Skeletal muscle satellite cell (primary cell): ENCODE data around the gene GALT.

Experiments
- H3K27me3 ChIP-seq: 2 replicates; pipeline ENCODE4 v1.7.0; 2013; ENCODE audit warnings: low read length; ENCODE audit not compliant: control insufficient read depth, insufficient read depth
- H3K36me3 ChIP-seq: 2 replicates; pipeline ENCODE4 v1.7.0; 2013; ENCODE audit warnings: mild to moderate bottlenecking, control low read depth, low read length; ENCODE audit not compliant: insufficient read depth
- H3K4me1 ChIP-seq: 2 replicates; pipeline ENCODE4 v1.7.0; 2013; ENCODE audit warnings: low read length; ENCODE audit not compliant: control insufficient read depth, insufficient read depth
- H3K4me2 ChIP-seq: 2 replicates; pipeline ENCODE4 v1.7.0; 2013; ENCODE audit warnings: mild to moderate bottlenecking, low read length
- H3K4me3 ChIP-seq: 2 replicates; pipeline ENCODE4 v1.7.0; 2013; ENCODE audit warnings: low read length
- H3K9ac ChIP-seq: 2 replicates; pipeline ENCODE4 v1.7.0; 2013; ENCODE audit warnings: mild to moderate bottlenecking, low read depth, low read length, moderate library complexity
- H3K9me3 ChIP-seq: replicated peaks from 2 replicates; pipeline ENCODE4 v1.7.0; 2013; ENCODE audit warnings: mild to moderate bottlenecking, control low read depth, low read length

Gene GALT

DNA sequence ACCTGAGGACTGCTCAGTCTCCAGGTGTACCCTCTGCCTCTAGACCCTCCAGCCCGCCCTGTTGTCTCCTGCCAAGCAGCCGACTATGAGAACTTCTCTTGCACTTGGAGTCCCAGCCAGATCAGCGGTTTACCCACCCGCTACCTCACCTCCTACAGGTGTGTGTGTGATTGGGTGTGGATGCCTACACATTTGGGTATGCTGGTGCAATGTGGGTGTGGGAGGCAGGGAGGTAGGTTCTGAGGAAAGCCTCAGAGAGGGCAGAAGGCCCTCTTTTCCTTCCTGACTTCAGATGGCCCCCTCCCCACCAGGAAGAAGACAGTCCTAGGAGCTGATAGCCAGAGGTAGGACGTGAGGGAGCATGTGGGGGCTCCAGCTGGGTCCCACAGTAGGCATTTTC is 10.5 kb downstream of the GALT start:
- peaks cover 29% of the 10 kb centered on the region for H3K4me1 ChIP-seq
- no peaks in the 10 kb centered on the region for H3K27me3 ChIP-seq
- H3K9ac ChIP-seq = no peak overlapping the region
- no peaks in the 10 kb centered on the region for H3K9me3 ChIP-seq
- no peak overlapping the region for H3K4me2 ChIP-seq
- no peaks in the 10 kb centered on the region for H3K36me3 ChIP-seq
- no peak overlapping the region for H3K4me3 ChIP-seq

DNA sequence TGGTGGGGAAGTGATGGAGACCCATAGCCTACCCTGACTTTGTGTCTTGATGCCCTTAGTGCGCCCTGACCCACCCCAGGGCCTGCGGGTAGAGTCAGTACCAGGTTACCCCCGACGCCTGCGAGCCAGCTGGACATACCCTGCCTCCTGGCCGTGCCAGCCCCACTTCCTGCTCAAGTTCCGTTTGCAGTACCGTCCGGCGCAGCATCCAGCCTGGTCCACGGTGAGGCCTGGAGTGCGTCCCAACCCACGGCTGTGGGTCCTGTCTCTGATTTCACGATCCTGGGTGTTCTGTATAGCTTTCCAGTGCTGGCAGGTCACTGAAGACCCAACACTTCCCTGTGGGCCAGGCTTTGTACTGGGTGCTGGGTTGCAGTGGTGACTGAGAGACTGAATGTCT is 12.0 kb downstream of the GALT start:
- Histone ChIP-seq H3K4me1 (peaks cover 15% of the 10 kb centered on the region), H3K9me3 (no peaks in the 10 kb centered on the region)

DNA sequence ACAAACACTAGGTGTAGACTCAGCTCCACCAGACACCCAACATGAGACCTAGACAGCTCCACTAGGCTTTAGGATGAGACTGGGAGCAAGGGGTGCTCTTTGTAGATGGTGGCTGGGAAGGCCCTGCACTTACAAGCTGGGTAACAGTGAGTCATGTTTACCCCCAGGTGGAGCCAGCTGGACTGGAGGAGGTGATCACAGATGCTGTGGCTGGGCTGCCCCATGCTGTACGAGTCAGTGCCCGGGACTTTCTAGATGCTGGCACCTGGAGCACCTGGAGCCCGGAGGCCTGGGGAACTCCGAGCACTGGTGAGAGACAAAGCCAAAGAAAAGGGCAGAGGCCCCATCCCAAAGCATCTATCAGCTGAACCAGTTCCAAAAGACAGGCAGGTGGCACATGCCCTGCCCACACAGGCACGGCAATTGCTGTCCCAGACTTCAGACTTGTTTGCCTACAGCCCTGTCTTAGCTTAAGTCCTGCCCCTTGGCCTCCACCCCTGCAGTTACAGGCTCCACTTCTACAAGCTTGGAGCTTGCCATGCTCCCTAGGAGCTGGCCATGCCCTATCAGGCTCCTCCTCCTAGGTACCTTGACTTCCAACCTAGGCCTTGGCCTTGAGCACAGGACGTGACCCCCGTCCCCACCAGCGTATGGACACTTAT is 13.2 kb downstream of the GALT start:
- no peak overlapping the region for H3K9ac ChIP-seq
- no peak overlapping the region for H3K4me3 ChIP-seq
- no peaks in the 10 kb centered on the region for H3K27me3 ChIP-seq
- H3K4me1 ChIP-seq = peaks cover 6% of the 10 kb centered on the region
- no peak overlapping the region for H3K4me2 ChIP-seq
- H3K36me3 ChIP-seq = no peaks in the 10 kb centered on the region
- H3K9me3 ChIP-seq = no peaks in the 10 kb centered on the region

More for the DNA sequence above, 12.0 kb downstream of the GALT start:
- Histone ChIP-seq H3K27me3 (no peaks in the 10 kb centered on the region), H3K9ac (no peak overlapping the region), H3K4me2 (no peak overlapping the region), H3K36me3 (no peaks in the 10 kb centered on the region), H3K4me3 (no peak overlapping the region)

DNA sequence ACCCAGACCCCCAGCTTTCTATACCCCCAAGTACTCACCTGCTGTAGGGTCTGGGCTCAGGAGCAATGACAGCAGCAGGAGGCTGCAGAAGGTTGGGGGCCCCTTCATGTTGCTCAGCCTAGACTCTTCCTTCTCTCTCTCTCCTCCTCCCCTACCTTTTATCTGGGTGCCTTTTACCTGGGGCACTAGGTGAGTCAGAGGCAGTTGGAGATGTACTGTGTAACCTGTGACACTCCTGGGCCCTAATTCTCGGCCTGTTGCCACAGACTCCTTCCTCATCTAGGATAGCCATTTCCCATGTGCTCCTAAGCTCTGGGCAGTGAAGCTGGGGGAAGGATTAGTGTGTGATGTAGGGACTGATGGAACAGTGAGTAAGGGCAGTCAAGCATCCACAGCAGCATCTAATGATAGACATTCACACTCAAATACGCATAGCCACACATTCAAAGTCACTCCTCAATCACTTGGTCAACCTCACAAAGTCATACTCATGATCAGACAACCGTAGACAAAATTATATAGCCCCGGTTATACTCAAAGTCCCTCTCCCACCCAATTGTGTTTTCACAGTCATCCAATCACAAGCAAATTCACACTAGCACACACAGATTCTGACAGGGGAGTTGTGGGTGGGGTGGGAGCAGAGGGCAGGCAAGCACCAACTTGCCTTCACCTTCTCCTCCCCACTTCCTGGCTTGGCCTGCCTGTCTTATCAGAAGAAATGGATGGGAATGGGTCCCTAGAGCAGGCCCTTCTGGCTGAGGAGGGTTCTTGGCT is 16.2 kb downstream of the GALT start, which contains the start of gene CCL27:
Gene CCL27, minus strand, starts transcription at position 132 of the 777 bp plus-strand sequence. Its CDS starts 24 bp downstream, at position 108.
- H3K27me3 ChIP-seq = no peaks in the 10 kb centered on the region
- no peaks in the 10 kb centered on the region for H3K9me3 ChIP-seq
- no peak within 1 kb of the TSS for H3K9ac ChIP-seq
- H3K4me3 ChIP-seq = no peak within 1 kb of the TSS
- no peak within 1 kb of the TSS for H3K4me2 ChIP-seq
- H3K4me1 ChIP-seq = peaks cover 6% of the 10 kb centered on the region
- H3K36me3 ChIP-seq = no peaks in the 10 kb centered on the region

DNA sequence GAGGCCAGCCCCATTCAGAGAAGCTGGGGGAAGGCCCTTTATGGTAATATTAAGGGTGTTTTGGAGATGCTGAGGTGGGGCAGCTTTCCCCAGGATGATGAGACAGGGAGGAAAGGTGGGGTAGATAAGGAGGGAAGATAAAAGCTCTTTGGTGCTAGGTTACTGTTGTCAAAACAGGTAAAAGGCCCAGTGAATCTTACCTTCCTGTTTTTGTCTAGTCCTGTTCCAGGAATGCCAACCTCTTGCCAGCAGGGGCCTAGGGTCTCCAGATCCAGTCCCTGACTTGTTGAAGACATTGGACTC is 16.8 kb downstream of the GALT start:
- no peaks in the 10 kb centered on the region for H3K27me3 ChIP-seq
- no peak overlapping the region for H3K9ac ChIP-seq
- H3K4me2 ChIP-seq = no peak overlapping the region
- H3K4me3 ChIP-seq = no peak overlapping the region
- no peaks in the 10 kb centered on the region for H3K9me3 ChIP-seq
- peaks cover 3% of the 10 kb centered on the region for H3K36me3 ChIP-seq
- peaks cover 6% of the 10 kb centered on the region for H3K4me1 ChIP-seq

DNA sequence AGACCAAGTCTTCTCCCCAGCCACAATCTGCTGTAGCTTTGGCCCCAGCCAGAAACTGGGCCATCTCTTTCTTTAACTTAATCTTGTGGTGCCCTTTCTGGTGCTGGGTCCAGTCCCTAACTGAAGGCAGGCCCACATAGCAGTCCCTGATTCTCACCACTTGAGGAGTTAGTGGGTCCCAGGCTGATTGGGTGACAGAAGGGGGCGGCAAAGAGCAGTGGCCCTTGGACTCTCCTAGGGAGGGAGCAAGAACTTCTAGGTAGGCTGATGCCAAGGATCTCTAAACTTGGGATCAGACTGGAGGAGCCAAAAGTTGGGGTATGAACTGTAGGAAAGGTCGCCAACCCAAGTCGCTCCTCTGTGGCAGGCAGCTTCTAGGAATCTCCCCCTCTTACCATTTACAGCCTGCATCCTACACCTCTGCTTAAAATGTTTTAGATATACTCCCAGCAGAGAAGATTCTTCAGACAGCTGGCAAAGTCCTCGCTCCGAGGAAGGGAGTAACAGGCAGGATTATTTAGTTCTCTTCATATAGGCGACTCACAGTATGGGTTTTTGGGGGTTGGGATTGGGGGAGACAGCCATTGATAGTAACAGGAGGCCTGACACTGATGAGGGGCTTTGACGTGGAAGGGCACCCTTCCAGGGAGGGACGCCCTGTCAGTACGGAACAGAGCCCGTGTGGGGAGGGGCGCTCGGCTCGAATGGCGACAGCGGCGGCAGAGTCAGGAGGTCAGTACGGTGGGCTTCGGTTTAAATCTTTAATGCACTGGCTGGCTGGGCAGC is 18.0 kb downstream of the GALT start:
- H3K4me3 ChIP-seq = peak overlapping the region; percentile 79
- no peaks in the 10 kb centered on the region for H3K9me3 ChIP-seq
- H3K4me2 ChIP-seq = peak overlapping the region; percentile 95
- H3K36me3 ChIP-seq = peaks cover 8% of the 10 kb centered on the region
- peaks cover 6% of the 10 kb centered on the region for H3K4me1 ChIP-seq
- no peaks in the 10 kb centered on the region for H3K27me3 ChIP-seq
- peak overlapping the region; percentile 85 for H3K9ac ChIP-seq

DNA sequence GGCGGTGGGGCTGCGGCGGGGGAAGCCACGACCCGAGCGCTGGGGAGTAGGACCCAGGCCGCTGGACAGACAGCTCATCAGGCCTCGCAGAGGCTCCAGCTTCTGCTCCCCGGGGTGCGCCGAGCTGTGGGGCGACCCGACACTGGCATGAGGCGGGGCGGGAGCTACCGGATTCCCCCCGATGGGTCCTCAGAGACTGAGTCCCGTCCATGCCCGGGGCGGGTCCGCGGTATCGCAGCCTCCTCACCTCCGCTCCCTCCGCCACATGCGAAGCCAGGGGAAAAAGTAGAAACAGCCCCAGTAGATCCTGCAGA is 18.5 kb downstream of the GALT start:
- no peaks in the 10 kb centered on the region for H3K9me3 ChIP-seq
- peaks cover 6% of the 10 kb centered on the region for H3K4me1 ChIP-seq
- peak overlapping the region; percentile 95 for H3K4me2 ChIP-seq
- peak overlapping the region; percentile 85 for H3K9ac ChIP-seq
- peak overlapping the region; percentile 79 for H3K4me3 ChIP-seq
- H3K36me3 ChIP-seq = peaks cover 11% of the 10 kb centered on the region
- H3K27me3 ChIP-seq = no peaks in the 10 kb centered on the region

DNA sequence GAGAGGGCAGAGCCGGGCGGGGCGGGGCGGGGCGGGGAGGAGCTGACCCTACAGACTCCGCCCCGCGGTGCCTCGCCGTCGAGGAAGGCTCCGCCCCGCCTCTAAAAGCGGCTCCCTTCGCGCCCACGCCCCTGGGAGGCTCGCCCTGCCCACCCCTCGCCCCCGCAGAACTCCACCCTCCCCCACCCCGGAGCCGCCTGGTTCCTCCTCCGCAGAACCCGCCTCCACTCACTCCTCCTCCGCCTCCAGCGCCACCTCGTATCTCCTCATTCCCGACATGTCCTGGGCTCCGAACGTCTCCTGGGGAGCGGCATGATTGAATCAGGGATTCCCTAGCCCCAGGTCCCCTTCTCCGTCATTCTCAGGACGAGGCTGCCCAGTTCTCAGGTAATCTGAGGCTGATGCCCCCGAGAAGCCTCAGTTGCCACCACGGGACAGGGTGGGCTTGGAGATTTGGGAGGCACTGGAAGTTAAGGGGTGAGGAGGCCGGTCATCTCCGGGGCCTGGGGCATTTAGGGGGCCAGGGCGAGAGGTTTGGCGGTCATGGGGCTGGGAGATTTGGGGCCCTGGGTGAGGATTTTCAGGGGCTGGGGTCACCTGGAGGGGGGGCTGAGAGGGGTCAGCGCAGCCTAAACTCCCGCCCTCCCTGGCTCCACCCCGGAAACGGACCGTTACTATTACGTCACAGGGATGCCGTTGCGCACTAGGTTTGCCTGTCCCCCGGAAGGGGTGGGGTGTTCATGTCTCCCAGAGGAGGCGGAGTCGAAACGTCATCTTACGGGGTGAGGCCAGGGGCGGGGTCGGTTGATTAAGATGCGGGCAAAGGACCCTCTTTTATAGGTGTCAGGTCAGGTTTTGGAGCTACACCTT is 19.1 kb downstream of the GALT start:
- H3K4me2 ChIP-seq = peak overlapping the region; percentile 95
- H3K9me3 ChIP-seq = no peaks in the 10 kb centered on the region
- peaks cover 6% of the 10 kb centered on the region for H3K4me1 ChIP-seq
- no peaks in the 10 kb centered on the region for H3K27me3 ChIP-seq
- H3K9ac ChIP-seq = peak overlapping the region; percentile 94
- H3K36me3 ChIP-seq = peaks cover 11% of the 10 kb centered on the region
- H3K4me3 ChIP-seq = peak overlapping the region; percentile 86

DNA sequence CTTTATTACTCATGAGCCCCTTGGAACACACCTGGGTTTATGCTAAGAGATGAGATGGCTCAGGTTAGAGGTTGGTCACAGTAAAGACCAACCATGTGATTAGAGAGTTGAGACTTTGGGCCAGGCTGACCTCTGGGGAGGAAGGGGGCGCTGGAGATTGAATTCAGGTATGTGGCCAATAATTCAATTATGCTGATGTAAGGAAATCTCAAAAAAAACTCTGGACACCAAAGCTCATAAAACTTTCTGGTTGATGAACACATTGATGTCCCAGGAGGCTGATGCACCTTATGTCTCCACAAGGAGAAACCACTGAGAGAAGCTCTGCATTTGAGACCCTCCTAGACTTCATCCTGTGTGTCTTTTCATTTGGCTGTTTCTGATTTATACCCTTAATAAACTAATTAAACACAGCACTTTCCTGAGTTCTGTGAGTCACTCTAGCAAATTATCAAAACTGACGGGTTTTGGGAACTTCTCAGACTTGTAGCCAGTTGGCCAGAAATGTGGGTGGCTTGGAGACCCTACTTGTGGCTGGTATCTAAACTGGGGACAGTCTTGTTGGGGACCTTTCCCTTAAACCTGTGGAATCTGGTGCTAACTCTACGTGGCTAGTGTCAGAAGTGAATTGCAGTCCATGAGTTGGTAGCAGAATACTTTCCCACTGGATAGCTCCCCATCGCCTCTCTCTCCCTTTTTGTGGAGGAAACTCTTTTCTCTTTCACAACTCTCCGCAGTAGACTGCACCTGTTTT is 23.5 kb downstream of the GALT start:
- H3K4me3 ChIP-seq = no peak overlapping the region
- H3K4me1 ChIP-seq = no peaks in the 10 kb centered on the region
- peaks cover 11% of the 10 kb centered on the region for H3K36me3 ChIP-seq
- H3K9ac ChIP-seq = no peak overlapping the region
- H3K27me3 ChIP-seq = no peaks in the 10 kb centered on the region
- no peak overlapping the region for H3K4me2 ChIP-seq
- no peaks in the 10 kb centered on the region for H3K9me3 ChIP-seq

DNA sequence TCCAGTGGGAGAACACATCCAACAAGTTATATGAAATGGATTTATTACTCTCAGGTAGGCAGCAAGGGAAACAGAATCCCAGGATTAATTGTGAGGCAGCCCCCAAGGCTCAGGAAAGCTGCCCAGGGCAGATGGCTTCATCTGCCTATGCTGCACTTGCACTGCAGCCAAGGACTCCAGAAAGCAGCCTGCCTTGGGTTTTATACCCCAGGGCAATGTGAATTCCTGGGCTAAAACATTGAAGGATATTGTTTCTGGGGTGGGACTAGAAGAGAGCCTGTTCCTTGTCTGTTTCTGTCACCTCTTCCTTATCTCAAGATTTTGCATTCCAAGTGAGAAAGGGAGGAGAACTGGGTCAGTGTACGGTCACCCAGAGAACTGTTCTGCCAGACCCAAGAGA is 24.8 kb downstream of the GALT start:
- H3K9ac ChIP-seq = no peak overlapping the region
- H3K36me3 ChIP-seq = peaks cover 11% of the 10 kb centered on the region
- H3K4me1 ChIP-seq = no peaks in the 10 kb centered on the region
- H3K4me2 ChIP-seq = no peak overlapping the region
- no peak overlapping the region for H3K4me3 ChIP-seq
- no peaks in the 10 kb centered on the region for H3K27me3 ChIP-seq
- no peaks in the 10 kb centered on the region for H3K9me3 ChIP-seq
